ENCODE data around the gene PDS5B.

- TF ChIP-seq MXI1 (IDR thresholded peaks at IDR 0.05; ENCODE audit: low read depth, low read length) (no peak), POLR2A (IDR thresholded peaks at IDR 0.05; ENCODE audit: low read depth, low read length) (no peak)
Measured at GRCh38 chr13:32581177-32581786, 5.0 kb upstream of the PDS5B start.

Measured in GM12878 (cell line).